ENCODE data around the gene CAMP. TPM values are rescaled to one million over a fixed set of nuclear protein-coding genes. Genes with fewer than 3 reads are reported as not detected.

Gene CAMP
- polyA plus RNA-seq, 3 donors: 2.1 to 5.1 (median 3.4) TPM

GRCh38 chr3:48194446-48195071 lies 28.7 kb upstream of the CAMP start:
- Mint-ChIP-seq H3K36me3 (no peaks in the 10 kb centered on the region), H3K4me1 (peaks cover 21% of the 10 kb centered on the region), H3K4me3 (no peak overlapping the region), H3K27me3 (ENCODE audit: low read depth in 3 of 3) (peaks cover 2 to 7% (median 6%) of the 10 kb centered on the region in 3 donors), H3K9me3 (peaks cover 0 to 2% (median 0%) of the 10 kb centered on the region in 7 donors), H3K27ac (no peak overlapping the region)
- H3K27me3 ChIP-seq (ENCODE audit: control insufficient read depth in 2 of 2, insufficient read depth in 2 of 2, low read length in 2 of 2): no peaks in the 10 kb centered on the region
- H3K9ac ChIP-seq (ENCODE audit: insufficient read depth, low read length, poor library complexity, severe bottlenecking): no peak overlapping the region
- no peak overlapping the region for H3K4me3 ChIP-seq (replicated peaks in 1 of 3; ENCODE audit: low read depth in 2 of 3, low read length in 3 of 3)
- 60% methylated on average over 6 of the region's 9 CpGs for WGBS (ENCODE audit: insufficient coverage)
- DNase-seq: peak; percentile 21 to 61 (median 50)
- no peaks in the 10 kb centered on the region for H3K79me2 ChIP-seq (ENCODE audit: insufficient read depth, low read length)
- TF ChIP-seq CTCF (IDR thresholded peaks at IDR 0.05): peak; percentile 86
- no peaks in the 10 kb centered on the region for H3K36me3 ChIP-seq (replicated peaks in 1 of 2; ENCODE audit: control insufficient read depth in 1 of 2, insufficient read depth in 2 of 2, low read length in 2 of 2)
- H3K4me2 ChIP-seq (replicated peaks; ENCODE audit: extremely low read depth, low read length, poor library complexity, severe bottlenecking): no peak overlapping the region
- H4K20me1 ChIP-seq (ENCODE audit: insufficient read depth, low read length): no peaks in the 10 kb centered on the region
- H3K27ac ChIP-seq (ENCODE audit: low read depth in 1 of 2, low read length in 2 of 2): no peak overlapping the region
- H2AFZ ChIP-seq (ENCODE audit: insufficient read depth, low read depth, low read length, poor library complexity, severe bottlenecking): no peak overlapping the region
- H3K4me1 ChIP-seq (ENCODE audit: control insufficient read depth in 1 of 2, insufficient read depth in 2 of 2, low read length in 2 of 2): peaks cover 18 to 21% of the 10 kb centered on the region in 2 donors
- H3K9me3 ChIP-seq (replicated peaks in 1 of 2; ENCODE audit: control insufficient read depth in 1 of 2, insufficient read depth in 1 of 2, low read length in 2 of 2): no peaks in the 10 kb centered on the region
- intact Hi-C loops (cut with micrococcal nuclease): loop anchor here (5.0 to 10.0 kb wide), 2 partner anchors 48 to 240 kb away; partner anchors contain the start of genes PLXNB1 (in 1 of the 2) and ZNF589 (in 1 of the 2)

GRCh38 chr3:48196611-48197010 lies 26.7 kb upstream of the CAMP start:
- intact Hi-C loops (cut with micrococcal nuclease): loop anchor here (5.0 to 10.0 kb wide), 2 partner anchors 46 to 238 kb away; partner anchors contain the start of genes PLXNB1 (in 1 of the 2) and ZNF589 (in 1 of the 2)
- peaks cover 24% of the 10 kb centered on the region for H3K4me1 Mint-ChIP-seq
- Histone ChIP-seq H3K4me3 (replicated peaks in 1 of 3; ENCODE audit: low read depth in 2 of 3, low read length in 3 of 3) (no peak overlapping the region), H3K9ac (ENCODE audit: insufficient read depth, low read length, poor library complexity, severe bottlenecking) (peak overlapping the region; percentile 19), H4K20me1 (ENCODE audit: insufficient read depth, low read length) (no peaks in the 10 kb centered on the region), H2AFZ (ENCODE audit: insufficient read depth, low read depth, low read length, poor library complexity, severe bottlenecking) (peak overlapping the region; percentile 64), H3K4me1 (ENCODE audit: control insufficient read depth in 1 of 2, insufficient read depth in 2 of 2, low read length in 2 of 2) (peaks cover 18 to 21% of the 10 kb centered on the region in 2 donors), H3K27ac (ENCODE audit: low read depth in 1 of 2, low read length in 2 of 2) (peak overlapping the region in 1 of 2 donors; percentile 54), H3K36me3 (replicated peaks in 1 of 2; ENCODE audit: control insufficient read depth in 1 of 2, insufficient read depth in 2 of 2, low read length in 2 of 2) (no peaks in the 10 kb centered on the region), H3K9me3 (replicated peaks in 1 of 2; ENCODE audit: control insufficient read depth in 1 of 2, insufficient read depth in 1 of 2, low read length in 2 of 2) (no peaks in the 10 kb centered on the region), H3K79me2 (ENCODE audit: insufficient read depth, low read length) (no peaks in the 10 kb centered on the region), H3K27me3 (ENCODE audit: control insufficient read depth in 2 of 2, insufficient read depth in 2 of 2, low read length in 2 of 2) (no peaks in the 10 kb centered on the region), H3K4me2 (replicated peaks; ENCODE audit: extremely low read depth, low read length, poor library complexity, severe bottlenecking) (no peak overlapping the region)
- no peaks in the 10 kb centered on the region for H3K36me3 Mint-ChIP-seq
- H3K27ac Mint-ChIP-seq: peak overlapping the region in 5 of 7 donors; percentile 5 to 75 (median 35)
- H3K4me3 Mint-ChIP-seq: no peak overlapping the region
- TF ChIP-seq CTCF (IDR thresholded peaks at IDR 0.05): no peak
- WGBS (ENCODE audit: insufficient coverage): no CpG with 5 or more reads among the region's 1 CpG
- H3K27me3 Mint-ChIP-seq (ENCODE audit: low read depth in 3 of 3): peaks cover 2 to 7% (median 6%) of the 10 kb centered on the region in 3 donors
- peaks cover 0 to 2% (median 0%) of the 10 kb centered on the region in 7 donors for H3K9me3 Mint-ChIP-seq
- no peak for DNase-seq

All from CD14-positive monocyte (primary cell).